ENCODE measurements around the gene SMIM8. TPM values are rescaled to one million over a fixed set of nuclear protein-coding genes. Genes with fewer than 3 reads are reported as not detected.

Gene SMIM8
- total and polyA plus RNA-seq, 2 experiments from 2014 or later = 11.4 to 23.5 TPM

- H3K27ac ChIP-seq (ENCODE audit: low read depth) = no peak overlapping the region
- peaks cover 4% of the 10 kb centered on the region; the same call in 1 of the 2 replicates for H3K9me2 ChIP-seq (ENCODE audit: insufficient read depth)
- no peaks in the 10 kb centered on the region; the same call in 1 of the 2 replicates for H3K36me3 ChIP-seq (ENCODE audit: insufficient read depth)
- Mint-ChIP-seq H3K27ac (no peak overlapping the region), H3K27me3 (ENCODE audit: insufficient read depth, low read depth, poor library complexity) (no peaks in the 10 kb centered on the region), H3K4me1 (no peaks in the 10 kb centered on the region), H3K36me3 (ENCODE audit: low read depth) (peaks cover 37% of the 10 kb centered on the region), H3K4me3 (no peak overlapping the region), H3K9me3 (peaks cover 39% of the 10 kb centered on the region)
- H4K20me1 ChIP-seq (replicated peaks; ENCODE audit: insufficient read depth) = no peaks in the 10 kb centered on the region
- no peaks in the 10 kb centered on the region for H3F3A ChIP-seq (replicated peaks; ENCODE audit: low read depth)
- ATAC-seq (no peak), DNase-seq (ENCODE audit: low spot score) (no peak)
- no peak overlapping the region for H3K4me3 ChIP-seq
- H2AFZ ChIP-seq = no peak overlapping the region
- no peaks in the 10 kb centered on the region for H3K4me1 ChIP-seq (ENCODE audit: insufficient read depth)
- no peaks in the 10 kb centered on the region for H3K79me2 ChIP-seq (replicated peaks; ENCODE audit: insufficient read depth)
- no peak for TF ChIP-seq ZNF462 (CRISPR knock-in tag; IDR thresholded peaks at IDR 0.05)
- no peak for TF ChIP-seq EZH2 (IDR thresholded peaks at IDR 0.05; ENCODE audit: low read depth, unreplicated experiment)
- no peak for TF ChIP-seq ZNF114 (CRISPR knock-in tag; IDR thresholded peaks at IDR 0.05)
- no peak overlapping the region for H3K4me2 ChIP-seq
- no peaks in the 10 kb centered on the region for H3K27me3 ChIP-seq (ENCODE audit: insufficient read depth)
Observed at GRCh38 chr6:87366899-87367298, 44.5 kb downstream of the SMIM8 start.

- H3K79me2 ChIP-seq (replicated peaks; ENCODE audit: insufficient read depth) = no peaks in the 10 kb centered on the region
- ATAC-seq (no peak), DNase-seq (ENCODE audit: low spot score) (no peak)
- H3K36me3 ChIP-seq (ENCODE audit: insufficient read depth) = peaks cover 5% of the 10 kb centered on the region
- H3K4me2 ChIP-seq = no peak overlapping the region
- H3K9me2 ChIP-seq (ENCODE audit: insufficient read depth) = no peaks in the 10 kb centered on the region
- Mint-ChIP-seq H3K27me3 (ENCODE audit: insufficient read depth, low read depth, poor library complexity) (no peaks in the 10 kb centered on the region), H3K4me3 (no peak overlapping the region), H3K27ac (no peak overlapping the region), H3K36me3 (ENCODE audit: low read depth) (peaks cover 23% of the 10 kb centered on the region; the same call in 2 of the 3 replicates), H3K9me3 (peaks cover 35% of the 10 kb centered on the region), H3K4me1 (peaks cover 1% of the 10 kb centered on the region; the same call in 1 of the 3 replicates)
- no peaks in the 10 kb centered on the region for H3F3A ChIP-seq (replicated peaks; ENCODE audit: low read depth)
- H4K20me1 ChIP-seq (replicated peaks; ENCODE audit: insufficient read depth) = no peaks in the 10 kb centered on the region
- H3K27me3 ChIP-seq (ENCODE audit: insufficient read depth) = no peaks in the 10 kb centered on the region
- H3K4me1 ChIP-seq (ENCODE audit: insufficient read depth) = peaks cover 3% of the 10 kb centered on the region; the same call in 1 of the 2 replicates
- no peak overlapping the region for H3K27ac ChIP-seq (ENCODE audit: low read depth)
- no peak overlapping the region for H3K4me3 ChIP-seq
- no peak overlapping the region for H2AFZ ChIP-seq
- TF ChIP-seq ZNF462 (CRISPR knock-in tag; IDR thresholded peaks at IDR 0.05) = no peak
- no peak for TF ChIP-seq CREB1 (CRISPR knock-in tag; IDR thresholded peaks at IDR 0.05; ENCODE audit: low read depth)
- TF ChIP-seq ZNF114 (CRISPR knock-in tag; IDR thresholded peaks at IDR 0.05) = no peak
- no peak for TF ChIP-seq JUNB (IDR thresholded peaks at IDR 0.05; ENCODE audit: unreplicated experiment)
- no peak for TF ChIP-seq ZNF331 (CRISPR knock-in tag; IDR thresholded peaks at IDR 0.05; ENCODE audit: low read depth)
- TF ChIP-seq POLR2AphosphoS5 (IDR thresholded peaks at IDR 0.05; ENCODE audit: low read depth) = no peak
Observed at GRCh38 chr6:87373377-87373776, 51.0 kb downstream of the SMIM8 start.

Measured in GM23338 (cell line).